ENCODE measurements around the gene ZFYVE26.
A peak's percentile ranks its signal among the peaks of the same experiment; 100 is the strongest.

The ZFYVE26 gene

GRCh38 chr14:67815573-67816225 lies 691 bp downstream of the ZFYVE26 start:
- DNase-seq = peak; percentile 14

- no peak for DNase-seq
Observed at GRCh38 chr14:67814821-67815220, 1.6 kb downstream of the ZFYVE26 start.

- no peak for DNase-seq
Observed at GRCh38 chr14:67806246-67806645, 10.1 kb downstream of the ZFYVE26 start.

GRCh38 chr14:67800743-67801142 lies 15.6 kb downstream of the ZFYVE26 start:
- DNase-seq = no peak

- DNase-seq = no peak
Observed at GRCh38 chr14:67798731-67799130, 17.7 kb downstream of the ZFYVE26 start.

GRCh38 chr14:67787673-67788072 lies 28.7 kb downstream of the ZFYVE26 start:
- DNase-seq = no peak

- no peak for DNase-seq
Observed at GRCh38 chr14:67785270-67786109, 30.9 kb downstream of the ZFYVE26 start.

GRCh38 chr14:67784244-67784823 lies 32.1 kb downstream of the ZFYVE26 start:
- no peak for DNase-seq

- DNase-seq = no peak
Observed at GRCh38 chr14:67782090-67782489, 34.3 kb downstream of the ZFYVE26 start.

GRCh38 chr14:67778792-67779191 lies 37.6 kb downstream of the ZFYVE26 start:
- DNase-seq = no peak

GRCh38 chr14:67776653-67777322 lies 39.6 kb downstream of the ZFYVE26 start:
- no peak for DNase-seq

- DNase-seq = no peak
Observed at GRCh38 chr14:67773844-67774377, 42.5 kb downstream of the ZFYVE26 start.

GRCh38 chr14:67768219-67768618 lies 48.2 kb downstream of the ZFYVE26 start:
- no peak for DNase-seq

- DNase-seq = no peak
Observed at GRCh38 chr14:67766035-67766680, 50.2 kb downstream of the ZFYVE26 start.

GRCh38 chr14:67765192-67765834 lies 51.1 kb downstream of the ZFYVE26 start:
- no peak for DNase-seq

GRCh38 chr14:67764496-67764895 lies 51.9 kb downstream of the ZFYVE26 start:
- DNase-seq = no peak

GRCh38 chr14:67763158-67763822 lies 53.1 kb downstream of the ZFYVE26 start:
- no peak for DNase-seq

GRCh38 chr14:67762051-67762450 lies 54.3 kb downstream of the ZFYVE26 start:
- DNase-seq = no peak

- no peak for DNase-seq
Observed at GRCh38 chr14:67759916-67760315, 56.5 kb downstream of the ZFYVE26 start.

GRCh38 chr14:67757175-67757574 lies 59.2 kb downstream of the ZFYVE26 start:
- DNase-seq = no peak

- DNase-seq = no peak
Observed at GRCh38 chr14:67756496-67756895, 59.9 kb downstream of the ZFYVE26 start.
